CD14-positive monocyte (primary cell): Measurements from ENCODE around the gene CPB2. TPM values are rescaled to one million over a fixed set of nuclear protein-coding genes. Genes with fewer than 3 reads are reported as not detected.

Source experiments
- DNase-seq, 3 donors: peaks; one replicate each; pipeline ENCODE4 v3.0.0-alpha.2; 2011 to 2022
- H2AFZ ChIP-seq: 2 replicates; pipeline ENCODE4 v1.6.0; 2012; ENCODE audit warnings: mild to moderate bottlenecking, low read depth, low read length, inconsistent platforms; ENCODE audit not compliant: insufficient read depth, poor library complexity, severe bottlenecking
- H3K27ac ChIP-seq, 2 donors: 1 replicate in 1 of 2; 2 replicates in 1 of 2; pipeline ENCODE4 v1.5.1; 2012 to 2013; ENCODE audit warnings: low read length in 2 of 2, control low read depth in 1 of 2, inconsistent platforms in 1 of 2, low read depth in 1 of 2, mild to moderate bottlenecking in 1 of 2
- H3K27me3 ChIP-seq, 2 donors: one replicate each; pipeline versions ENCODE4 v1.6.0 to v1.6.1; 2011 to 2013; ENCODE audit warnings: low read length in 2 of 2; ENCODE audit not compliant: control insufficient read depth in 2 of 2, insufficient read depth in 2 of 2
- H3K36me3 ChIP-seq, 2 donors: replicated peaks in 1 of 2; 1 replicate in 1 of 2; 2 replicates in 1 of 2; pipeline versions ENCODE4 v1.5.1 to v1.6.1; 2012 to 2013; ENCODE audit warnings: low read length in 2 of 2, control low read depth in 1 of 2, inconsistent platforms in 1 of 2, mild to moderate bottlenecking in 1 of 2; ENCODE audit not compliant: insufficient read depth in 2 of 2, control insufficient read depth in 1 of 2
- H3K4me1 ChIP-seq, 2 donors: 1 replicate in 1 of 2; 2 replicates in 1 of 2; pipeline versions ENCODE4 v1.5.1 to v1.6.1; 2012 to 2013; ENCODE audit warnings: low read length in 2 of 2, control low read depth in 1 of 2, inconsistent platforms in 1 of 2, mild to moderate bottlenecking in 1 of 2, moderate library complexity in 1 of 2; ENCODE audit not compliant: insufficient read depth in 2 of 2, control insufficient read depth in 1 of 2
- H3K4me2 ChIP-seq: replicated peaks from 2 replicates; pipeline ENCODE3; 2012; ENCODE audit warnings: low read length, moderate library complexity, mild to moderate bottlenecking; ENCODE audit not compliant: poor library complexity, severe bottlenecking; ENCODE audit errors: extremely low read depth
- H3K4me3 ChIP-seq, 3 experiments: fragments of 200-600 bp in 1 of 3; sonication (generic) in 1 of 3; replicated peaks in 1 of 3; 1 replicate in 2 of 3; 2 replicates in 1 of 3; pipeline ENCODE4 v1.5.1; 2011 to 2013; ENCODE audit warnings: low read length in 3 of 3, mild to moderate bottlenecking in 3 of 3, control low read depth in 2 of 3, low read depth in 2 of 3, inconsistent platforms in 1 of 3, moderate library complexity in 1 of 3
- H3K79me2 ChIP-seq: 2 replicates; pipeline ENCODE4 v1.6.0; 2012; ENCODE audit warnings: mild to moderate bottlenecking, control low read depth, inconsistent platforms, low read length, moderate library complexity; ENCODE audit not compliant: insufficient read depth
- H3K9ac ChIP-seq: 2 replicates; pipeline ENCODE4 v1.6.0; 2017; ENCODE audit warnings: low read length, mild to moderate bottlenecking; ENCODE audit not compliant: insufficient read depth, poor library complexity, severe bottlenecking
- H3K9me3 ChIP-seq, 2 donors: replicated peaks in 1 of 2; 1 replicate in 1 of 2; 2 replicates in 1 of 2; pipeline versions ENCODE4 v1.5.1 to v1.6.1; 2012 to 2013; ENCODE audit warnings: low read length in 2 of 2, control low read depth in 1 of 2; ENCODE audit not compliant: control insufficient read depth in 1 of 2, insufficient read depth in 1 of 2
- H4K20me1 ChIP-seq: 2 replicates; pipeline ENCODE4 v1.6.0; 2012; ENCODE audit warnings: mild to moderate bottlenecking, low read length, control low read depth, moderate library complexity; ENCODE audit not compliant: insufficient read depth
- H3K27ac Mint-ChIP-seq, 7 donors: one replicate each; pipeline ENCODE4 v1.8.0; 2020; ENCODE audit warnings: mild to moderate bottlenecking in 7 of 7, mixed read lengths in 7 of 7, moderate library complexity in 6 of 7, inconsistent platforms in 2 of 7
- H3K27me3 Mint-ChIP-seq, 3 donors: one replicate each; pipeline ENCODE4 v1.8.0; 2021 to 2022; ENCODE audit warnings: low read depth in 3 of 3, mild to moderate bottlenecking in 3 of 3, mixed read lengths in 3 of 3, moderate library complexity in 3 of 3, inconsistent platforms in 1 of 3
- H3K36me3 Mint-ChIP-seq, 2 donors: one replicate each; pipeline ENCODE4 v1.8.0; 2020; ENCODE audit warnings: mixed read lengths in 2 of 2, inconsistent platforms in 1 of 2, mild to moderate bottlenecking in 1 of 2
- H3K4me1 Mint-ChIP-seq: one replicate; pipeline ENCODE4 v1.8.0; 2020; ENCODE audit warnings: mild to moderate bottlenecking, mixed read lengths
- H3K4me3 Mint-ChIP-seq, 2 donors: one replicate each; pipeline ENCODE4 v1.8.0; 2020; ENCODE audit warnings: mild to moderate bottlenecking in 2 of 2, mixed read lengths in 2 of 2, moderate library complexity in 1 of 2
- H3K9me3 Mint-ChIP-seq, 7 donors: one replicate each; pipeline ENCODE4 v1.8.0; 2020 to 2022; ENCODE audit warnings: mixed read lengths in 7 of 7, mild to moderate bottlenecking in 6 of 7, moderate library complexity in 6 of 7, inconsistent platforms in 2 of 7
- CTCF ChIP-seq: fragments of 200-600 bp; IDR thresholded peaks from one replicate; pipeline ENCODE4 v1.8.0; 2022; ENCODE audit warnings: antibody characterized with exemption, mild to moderate bottlenecking
- WGBS: methylation state at CpG from one replicate; pipeline ENCODE4 v1.1.5; 2013; ENCODE audit warnings: missing lambda C conversion rate; ENCODE audit not compliant: insufficient coverage; 5-methylcytosine and 5-hydroxymethylcytosine counted together
- intact Hi-C, 2 donors: fragments of 100-400 bp; cut with micrococcal nuclease; formaldehyde crosslinking; loops; one replicate each; pipeline versions ENCODE4 v1.15.0 to v1.15.1; 2023
- polyA plus RNA-seq, 3 donors: library from polyadenylated mRNA; depleted of rRNA in 1 of 3; unstranded in 2 of 3; stranded (reverse) in 1 of 3; fragments of 300-500 nt in 2 of 3; fragments of >200 nt in 1 of 3; fragmentation: Illumina TruSeq in 2 of 3; gene quantifications; 1 replicate in 2 of 3; 2 replicates in 1 of 3; pipeline ENCODE4 v1.2.3, GENCODE V29; 2012 to 2021

CPB2 gene
- polyA plus RNA-seq, 3 donors = 0.15 to 0.18 TPM; not detected in 1

- WGBS = 100% methylated on average over 2 of the region's 4 CpGs
- no peaks in the 10 kb centered on the region for H3K27me3 ChIP-seq
- no peak overlapping the region for H2AFZ ChIP-seq
- no peak overlapping the region for H3K9ac ChIP-seq
- H3K4me2 ChIP-seq = no peak overlapping the region
- H3K4me1 ChIP-seq = no peaks in the 10 kb centered on the region
- Mint-ChIP-seq H3K9me3 (peaks cover 0 to 7% (median 3%) of the 10 kb centered on the region in 7 donors), H3K4me3 (no peak overlapping the region), H3K27ac (no peak overlapping the region), H3K27me3 (no peaks in the 10 kb centered on the region), H3K4me1 (peaks cover 2% of the 10 kb centered on the region), H3K36me3 (peaks cover 50 to 55% of the 10 kb centered on the region in 2 donors)
- TF ChIP-seq CTCF = no peak
- H3K27ac ChIP-seq = no peak overlapping the region
- peaks cover 23 to 40% of the 10 kb centered on the region in 2 donors for H3K36me3 ChIP-seq
- peaks cover under 1% of the 10 kb centered on the region for H3K79me2 ChIP-seq
- peaks cover 12% of the 10 kb centered on the region for H4K20me1 ChIP-seq
- no peaks in the 10 kb centered on the region for H3K9me3 ChIP-seq
- no peak for DNase-seq
- intact Hi-C loops = no loop called here
- no peak overlapping the region for H3K4me3 ChIP-seq
Observed at GRCh38 chr13:46025157-46025556, 79.7 kb downstream of the CPB2 start.

- no CpG with 5 or more reads among the region's 2 CpGs for WGBS
Observed at GRCh38 chr13:46022481-46022880, 82.4 kb downstream of the CPB2 start.

More at GRCh38 chr13:46022481-46022880, 82.4 kb downstream of the CPB2 start:
- H3K4me1 Mint-ChIP-seq = peaks cover 6% of the 10 kb centered on the region
- H3K9me3 Mint-ChIP-seq = no peaks in the 10 kb centered on the region
- peaks cover 49 to 50% of the 10 kb centered on the region in 2 donors for H3K36me3 Mint-ChIP-seq
- no peak for TF ChIP-seq CTCF
- DNase-seq = no peak
- Histone ChIP-seq H3K27ac (no peak overlapping the region), H4K20me1 (peaks cover 11% of the 10 kb centered on the region), H3K79me2 (no peaks in the 10 kb centered on the region), H3K27me3 (no peaks in the 10 kb centered on the region), H3K4me2 (no peak overlapping the region), H2AFZ (no peak overlapping the region), H3K4me3 (no peak overlapping the region), H3K36me3 (peaks cover 40 to 55% of the 10 kb centered on the region in 2 donors), H3K4me1 (peaks cover 6% of the 10 kb centered on the region in 2 donors), H3K9me3 (no peaks in the 10 kb centered on the region), H3K9ac (no peak overlapping the region)
- no peak overlapping the region for H3K27ac Mint-ChIP-seq
- no peak overlapping the region for H3K4me3 Mint-ChIP-seq
- H3K27me3 Mint-ChIP-seq = no peaks in the 10 kb centered on the region
- intact Hi-C loops = no loop called here
